HG02678 (cell line): Measurements from ENCODE around the gene DHX15.

ENCODE experiments used
- ATAC-seq: cut with Tn5 transposase; IDR thresholded peaks from one replicate; pipeline ENCODE4 v1.9.1; 2021; ENCODE audit warnings: mild to moderate bottlenecking, moderate library complexity; ENCODE audit not compliant: unreplicated experiment

DHX15 gene

DNA sequence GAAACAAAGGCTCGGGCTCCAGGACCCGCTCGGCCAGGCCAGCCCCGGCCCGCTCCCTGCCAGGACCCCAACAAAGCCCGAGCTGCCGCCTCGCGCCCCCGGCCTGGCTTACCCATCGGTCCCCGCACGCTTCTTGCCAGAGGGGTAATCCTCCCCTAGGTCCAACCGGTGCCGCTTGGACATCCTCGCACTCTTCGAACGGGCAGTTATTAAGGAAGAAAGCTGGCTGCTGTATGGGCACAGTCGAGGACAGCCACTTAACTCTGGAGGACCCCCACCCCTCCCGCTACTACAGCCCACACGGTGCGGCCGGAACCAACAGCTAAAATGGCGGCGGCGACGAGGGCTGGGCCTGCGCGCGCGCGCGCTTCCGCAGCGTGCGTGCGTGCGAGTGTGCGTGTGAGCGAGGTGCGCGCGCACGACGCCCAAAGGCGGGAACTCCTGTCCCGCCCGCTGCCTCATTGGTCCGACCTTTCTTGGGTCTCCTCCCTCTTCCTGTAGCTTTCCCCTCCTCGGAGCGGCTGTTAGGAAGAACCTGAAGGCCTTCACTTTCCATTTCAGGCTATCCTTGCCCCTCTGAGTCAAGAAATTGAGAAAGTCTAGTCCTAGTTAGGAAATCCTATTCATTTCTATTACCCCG lies at the start of gene DHX15:
Gene DHX15, minus strand, starts transcription at position 344 of the 640 bp plus-strand sequence. Its CDS starts 161 bp downstream, at position 183.
- ATAC-seq, result peak; percentile 90

DNA sequence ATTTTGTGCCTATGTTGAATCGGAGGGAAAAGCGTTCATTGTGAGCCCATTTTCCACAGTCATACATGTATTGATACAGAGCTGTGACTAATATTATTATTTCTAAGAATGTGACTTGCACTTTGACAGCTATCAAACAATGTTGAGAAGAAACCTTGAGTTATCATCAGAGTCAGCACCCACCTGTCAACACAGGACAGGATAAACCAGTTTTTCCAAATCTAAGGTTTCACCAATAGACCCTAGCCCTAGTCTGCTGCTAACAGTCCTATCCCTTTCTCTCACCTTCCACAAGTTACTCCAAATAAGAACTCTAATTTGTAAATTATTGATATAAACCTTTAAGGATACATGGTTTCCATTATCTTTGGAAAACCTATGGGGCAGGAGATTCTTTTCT lies 47.7 kb upstream of the DHX15 start:
- ATAC-seq, result no peak

DNA sequence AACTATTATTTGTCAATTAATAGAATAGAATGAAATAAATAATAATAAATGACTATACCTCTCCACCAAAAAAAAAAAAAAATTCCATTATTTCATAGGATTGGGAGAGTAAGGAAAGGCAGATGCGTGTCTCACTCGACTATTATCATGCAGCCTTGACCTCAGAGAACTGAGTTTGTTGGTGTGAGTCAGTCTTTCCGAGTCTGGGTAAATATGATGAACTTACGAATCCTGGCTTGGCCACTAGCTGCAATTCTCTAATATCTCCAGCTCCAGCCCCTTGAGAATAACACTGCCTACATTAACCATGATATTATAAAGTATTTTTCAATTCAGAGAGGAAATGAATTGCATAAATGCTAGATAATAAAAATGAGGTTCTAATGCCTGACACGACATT lies 46.6 kb upstream of the DHX15 start:
- no peak for ATAC-seq

- ATAC-seq, result no peak
Measured at GRCh38 chr4:24625091-24625490, 40.7 kb upstream of the DHX15 start.

DNA sequence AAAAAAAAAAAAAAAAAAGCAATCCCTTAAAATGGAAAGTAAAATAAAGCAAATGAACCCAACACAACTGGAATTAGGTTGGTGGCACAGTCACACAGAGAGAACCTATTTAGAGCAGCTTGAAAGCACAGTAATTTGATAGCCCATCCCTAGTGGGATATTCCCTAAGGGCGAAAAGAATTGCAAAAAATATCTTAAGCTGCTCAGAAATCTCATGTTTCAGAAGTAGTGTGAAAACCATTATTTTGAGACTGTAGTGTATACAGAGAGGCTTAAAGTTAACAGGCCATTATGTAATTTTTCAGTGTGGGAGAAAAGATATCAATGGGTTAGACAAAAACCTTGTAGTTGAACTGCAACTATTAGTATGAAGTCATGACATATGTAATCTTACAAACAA lies 40.0 kb upstream of the DHX15 start:
- no peak for ATAC-seq

DNA sequence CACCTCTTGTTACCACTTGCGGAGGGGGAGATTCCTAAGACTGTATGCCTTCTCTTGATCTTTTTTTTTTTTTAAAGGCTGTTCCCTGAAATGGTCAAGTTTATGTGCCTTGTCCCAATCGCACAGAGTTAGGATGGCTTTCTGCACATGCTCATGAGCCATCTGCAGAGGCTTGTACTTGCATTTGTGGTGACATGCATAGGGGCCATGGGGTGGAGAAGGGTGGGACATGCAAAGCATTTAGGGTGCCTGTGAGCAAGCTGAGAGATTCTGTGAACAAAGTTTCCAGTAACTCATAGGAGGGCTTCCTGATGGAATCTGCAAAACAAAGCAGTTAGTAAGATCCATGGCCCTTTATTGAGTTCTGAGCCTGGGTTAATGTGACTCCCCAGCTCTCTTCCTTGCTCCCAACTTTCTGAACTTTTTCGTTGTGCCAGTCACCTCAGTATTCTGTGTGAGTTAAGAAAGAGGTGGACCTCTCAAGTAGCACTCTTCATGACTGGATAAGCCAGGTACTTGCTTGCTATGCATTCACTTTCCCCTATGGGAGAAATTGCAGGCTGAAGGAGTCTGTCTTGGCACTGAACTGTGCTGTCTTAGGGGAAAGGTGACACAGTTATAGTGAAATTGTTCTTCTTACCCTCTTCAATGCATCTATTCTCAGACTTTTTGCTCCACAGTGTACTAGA lies 37.9 kb upstream of the DHX15 start:
- no peak for ATAC-seq

DNA sequence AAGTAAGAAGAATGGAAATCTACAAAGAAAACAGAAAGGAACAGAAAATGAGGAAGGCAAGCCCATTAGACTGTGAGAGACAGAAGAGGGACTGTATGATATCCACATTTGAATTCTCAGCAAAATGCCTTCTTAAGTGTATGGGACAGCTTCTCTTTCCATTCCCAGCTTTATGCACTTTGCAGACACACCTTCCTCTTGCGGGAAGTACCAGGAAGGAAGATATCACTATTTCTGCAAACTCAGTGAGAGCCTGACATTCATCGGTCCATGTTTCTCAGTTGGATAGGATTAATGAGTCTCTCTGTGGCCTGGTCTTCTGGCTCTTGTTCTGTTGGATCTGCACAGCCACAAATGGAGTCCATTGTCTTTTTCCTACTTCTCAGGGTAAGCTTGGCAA lies 31.6 kb upstream of the DHX15 start:
- no peak for ATAC-seq

GRCh38 chr4:24614881-24615280 lies 30.5 kb upstream of the DHX15 start:
- no peak for ATAC-seq

DNA sequence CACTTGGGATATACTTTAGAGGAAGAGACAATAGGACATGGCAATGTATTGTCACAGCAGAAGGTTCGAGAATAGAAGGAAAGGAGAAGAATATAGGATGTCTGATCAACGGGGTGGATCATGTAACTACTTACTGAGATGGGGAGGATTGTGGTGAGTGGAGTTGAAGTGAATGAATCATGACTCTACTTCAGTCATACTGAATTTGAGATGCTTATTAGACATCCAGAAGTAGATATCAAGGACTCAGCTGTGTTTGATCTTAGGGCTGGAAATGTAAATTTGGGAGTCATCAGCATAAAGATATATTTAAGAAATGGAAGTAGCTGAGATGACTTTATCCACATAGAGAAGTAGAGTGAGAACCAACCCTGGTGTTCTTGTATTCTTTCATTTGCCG lies 29.1 kb upstream of the DHX15 start:
- ATAC-seq, result no peak

DNA sequence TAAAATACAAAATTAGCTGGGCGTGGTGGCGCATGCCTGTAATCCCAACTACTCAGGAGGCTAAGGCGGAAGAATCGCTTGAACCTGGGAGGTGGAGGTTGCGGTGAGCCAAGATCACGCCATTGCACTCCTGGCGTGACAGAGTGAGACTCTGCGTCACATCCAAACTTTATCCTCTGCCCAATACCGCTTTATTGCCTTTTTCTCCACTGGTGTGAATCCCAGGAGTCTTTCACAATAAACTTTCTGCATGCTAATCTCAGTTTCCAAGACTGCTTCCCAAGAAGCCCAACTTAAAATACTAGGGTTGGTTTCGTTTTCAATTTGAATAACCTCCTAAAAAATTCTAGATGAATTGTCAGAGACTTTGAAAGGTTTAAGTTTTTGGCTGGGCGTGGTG lies 27.2 kb upstream of the DHX15 start:
- no peak for ATAC-seq

DNA sequence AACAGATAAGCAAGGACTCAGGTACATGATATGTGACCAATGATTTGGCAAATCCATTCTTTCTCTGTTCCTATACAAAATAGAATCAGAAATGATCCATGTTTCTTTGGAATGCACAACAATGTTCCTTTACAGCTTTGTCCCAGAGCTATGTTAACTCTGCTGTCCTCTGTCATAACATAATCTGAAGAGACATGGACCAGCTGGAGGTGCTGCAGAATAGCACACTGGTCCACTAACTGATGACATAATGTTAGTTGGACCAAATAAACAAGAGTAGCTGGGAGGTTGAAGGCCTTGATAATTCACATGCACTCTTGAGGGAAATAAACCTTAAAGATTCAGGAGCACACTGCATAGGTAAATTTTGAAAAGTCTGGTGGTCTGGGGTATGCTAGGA lies 23.0 kb upstream of the DHX15 start:
- no peak for ATAC-seq

DNA sequence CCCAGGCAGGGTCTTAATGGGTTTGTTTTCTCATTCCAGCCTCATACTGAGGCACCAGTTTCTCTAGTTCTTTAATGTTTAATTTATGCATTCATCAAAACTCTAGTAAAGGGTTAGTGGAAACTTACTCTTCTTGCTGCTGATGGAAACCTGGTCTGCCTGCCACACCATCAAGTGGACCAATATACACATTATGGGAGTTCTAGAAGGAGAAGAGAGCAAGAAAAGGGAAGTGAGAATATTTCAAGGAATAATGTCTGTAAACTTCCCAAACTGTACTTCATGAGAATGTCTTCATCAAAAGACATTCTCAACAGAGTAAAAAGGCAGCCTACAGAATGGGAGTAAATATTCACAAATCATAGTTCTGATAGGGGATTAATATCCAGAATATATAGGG lies 20.9 kb upstream of the DHX15 start:
- no peak for ATAC-seq

DNA sequence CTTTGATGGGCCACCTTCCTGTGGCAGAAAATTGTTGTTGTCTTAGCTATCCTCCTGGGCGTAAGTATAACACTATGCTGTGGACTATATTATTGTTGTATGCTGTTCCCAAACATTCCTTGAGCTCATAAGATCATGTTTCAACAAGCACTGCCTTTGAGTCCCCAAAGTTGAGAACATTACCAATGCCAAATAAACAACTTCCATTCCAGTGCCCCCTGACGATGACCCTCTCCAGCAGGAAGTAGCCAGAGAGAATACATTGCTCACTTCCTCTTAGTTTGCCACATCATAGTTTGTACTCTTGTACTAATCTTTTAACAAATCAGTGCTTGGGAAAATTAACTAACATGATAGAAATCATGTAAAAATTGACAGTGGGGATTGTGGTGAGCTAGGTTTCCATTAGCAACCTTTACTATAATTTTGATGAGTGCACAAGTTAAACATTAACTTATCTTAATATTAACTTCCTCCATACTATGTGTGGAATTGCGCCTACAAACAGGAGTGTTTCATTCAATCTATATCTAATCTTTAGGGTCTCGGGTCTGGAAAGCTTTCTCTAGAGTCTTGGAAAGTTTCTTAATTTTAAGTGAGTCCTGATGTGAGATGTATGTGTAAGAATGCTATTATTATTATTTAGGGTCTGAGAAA lies 20.3 kb upstream of the DHX15 start:
- no peak for ATAC-seq

DNA sequence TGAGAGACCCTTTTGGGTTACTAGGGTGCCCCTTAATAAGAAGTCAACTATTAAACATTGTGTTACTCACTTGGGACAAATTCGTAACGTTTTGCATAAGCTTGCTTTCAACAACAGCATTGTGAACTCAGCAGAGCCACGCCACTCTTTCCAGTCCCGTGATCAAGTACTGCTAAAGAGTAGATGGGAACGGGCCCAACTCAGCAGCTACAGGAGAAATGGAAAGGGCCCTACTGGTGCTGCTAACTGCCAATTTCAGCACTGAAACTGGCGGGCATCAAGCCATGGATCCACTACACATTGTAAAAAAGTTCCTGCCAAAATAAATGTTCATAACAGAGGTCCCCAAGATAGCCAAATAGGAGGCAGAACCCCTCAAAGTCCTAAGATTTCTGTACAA lies 19.0 kb upstream of the DHX15 start:
- ATAC-seq, result no peak

- no peak for ATAC-seq
Measured at GRCh38 chr4:24601121-24601520, 16.8 kb upstream of the DHX15 start.

- ATAC-seq, result no peak
Measured at GRCh38 chr4:24599275-24599674, 14.9 kb upstream of the DHX15 start.

DNA sequence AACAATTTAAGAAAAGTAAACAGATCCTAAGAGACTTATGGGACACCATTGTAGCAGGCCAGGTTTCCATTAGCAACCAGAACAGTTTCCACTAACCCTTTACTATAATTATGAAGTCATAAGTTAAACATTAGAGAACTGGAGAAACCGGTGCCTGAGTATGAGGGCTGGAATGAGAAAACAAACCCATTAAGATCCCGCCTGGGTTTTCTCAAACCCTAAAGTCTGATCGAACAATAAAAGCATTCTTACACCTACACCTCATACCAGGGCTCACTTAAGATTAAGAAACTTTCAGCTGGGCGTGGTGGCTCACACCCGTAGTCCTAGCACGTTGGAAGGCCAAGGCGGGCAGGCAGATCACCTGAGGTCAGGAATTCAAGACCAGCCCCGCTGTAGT lies 13.7 kb upstream of the DHX15 start:
- no peak for ATAC-seq

GRCh38 chr4:24595659-24596058 lies 11.3 kb upstream of the DHX15 start:
- ATAC-seq, result no peak

DNA sequence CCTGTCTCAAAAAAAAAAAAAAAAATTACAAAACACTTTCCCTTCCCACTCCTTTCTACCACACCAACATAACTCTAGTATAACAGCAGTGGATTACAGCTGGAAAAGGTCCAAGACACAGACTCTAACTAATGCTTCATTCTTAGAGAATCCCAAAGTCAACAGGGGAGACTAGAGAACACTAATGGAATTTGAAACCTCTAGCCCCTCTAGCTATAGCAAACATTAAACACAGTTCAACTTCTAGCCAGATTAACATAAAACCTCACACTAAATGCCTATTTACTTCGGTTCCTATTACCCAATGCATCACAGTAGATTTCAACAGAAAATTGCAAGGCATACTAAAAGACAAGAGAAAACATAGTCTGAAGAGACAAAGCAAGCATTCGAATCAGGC lies 10.5 kb upstream of the DHX15 start:
- no peak for ATAC-seq

- ATAC-seq, result peak; percentile 46
Measured at GRCh38 chr4:24589448-24589847, 5.1 kb upstream of the DHX15 start.

DNA sequence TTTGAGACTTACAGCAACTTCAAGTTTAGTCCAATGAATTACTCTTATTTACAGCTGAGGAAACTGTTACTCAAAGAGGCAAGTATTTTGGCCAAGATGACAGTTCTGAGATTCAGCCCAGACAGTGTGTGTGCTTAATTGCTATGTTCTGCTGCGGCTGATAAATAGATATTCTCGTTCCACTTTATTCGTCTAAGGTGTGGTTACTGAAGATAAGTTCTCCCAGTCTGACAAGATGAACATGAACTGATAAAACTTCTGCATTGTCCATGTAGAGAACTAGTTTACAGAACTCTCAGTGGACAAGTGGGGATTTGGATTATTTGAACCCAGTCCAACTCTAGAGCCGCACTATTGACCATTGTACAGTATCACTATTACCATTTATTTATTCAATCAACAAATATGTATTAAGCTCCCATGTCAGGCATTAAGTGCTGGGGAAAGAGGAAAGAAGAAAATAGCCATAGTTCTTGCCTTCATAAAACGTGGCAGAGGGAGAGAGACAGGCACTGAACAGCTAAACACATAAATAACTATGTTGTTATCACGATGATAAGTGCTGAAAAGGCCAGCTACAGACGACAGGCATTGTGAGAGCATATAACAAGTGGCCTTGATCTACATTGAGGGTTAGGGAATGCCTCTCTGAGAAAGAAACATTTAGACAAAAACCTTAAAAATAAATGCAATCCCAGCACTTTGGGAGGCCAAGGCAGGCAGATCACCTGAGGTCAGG lies 4.0 kb upstream of the DHX15 start:
- no peak for ATAC-seq
